Pancreas (tissue), 10 donors: ENCODE results near the gene ASIC2. TPM values are rescaled to one million over a fixed set of nuclear protein-coding genes. Genes with fewer than 3 reads are reported as not detected.

ENCODE experiments used
- ATAC-seq, 4 donors: fragments of 200-7000 bp; cut with Tn5 transposase; one replicate each; pipeline versions ENCODE4 v1.8.0 to v1.9.1; 2020; ENCODE audit warnings: mild to moderate bottlenecking in 4 of 4, moderate library complexity in 4 of 4
- DNase-seq, 6 donors: peaks; one replicate each; pipeline ENCODE4 v3.0.0-alpha.2; 2020
- FAIRE-seq: peaks from 2 replicates; lab custom pipeline; 2012; peaks lifted over from hg19 to GRCh38; lab: Jason Lieb, UNC
- H3K27ac ChIP-seq, 4 donors: fragments of 200-600 bp; sonication (generic); 1 replicate in 3 of 4; 2 replicates in 1 of 4; pipeline versions ENCODE4 v1.5.0 to v1.8.0; 2020
- H3K27me3 ChIP-seq, 4 donors: fragments of 200-600 bp; one replicate each; pipeline ENCODE4 v1.8.0; 2021
- H3K36me3 ChIP-seq, 3 donors: fragments of 200-600 bp; sonication (generic) in 1 of 3; one replicate each; pipeline versions ENCODE4 v1.5.0 to v1.8.0; 2020 to 2021
- H3K4me1 ChIP-seq, 3 donors: fragments of 200-600 bp; one replicate each; pipeline ENCODE4 v1.8.0; 2021
- H3K4me3 ChIP-seq, 4 donors: fragments of 200-600 bp; sonication (generic) in 2 of 4; one replicate each; pipeline versions ENCODE4 v1.5.0 to v1.8.0; 2020 to 2021
- H3K9me3 ChIP-seq, 4 donors: fragments of 200-600 bp; one replicate each; pipeline ENCODE4 v1.8.0; 2021
- WGBS, 2 donors: extraction: QIAGEN DNeasy Blood & Tissue Kit; methylation state at CpG; one replicate each; pipeline ENCODE4 v1.1.7; 2013; 5-methylcytosine and 5-hydroxymethylcytosine counted together
- intact Hi-C, 3 donors: fragments of 100-400 bp; cut with DNase I; formaldehyde crosslinking; loops; one replicate each; pipeline versions ENCODE4 v1.11.1 to v1.14.2; 2022
- polyA plus RNA-seq, 2 donors: library from polyadenylated mRNA; stranded (reverse); fragments of 200-250 nt; gene quantifications; one replicate each; pipeline ENCODE4 v1.2.3, GENCODE V29; 2013
- total RNA-seq, 6 donors: library from RNA; stranded (reverse); fragmentation: NEBNext Ultra II Directional in 4 of 6; extraction: Animal tissue kit (Norgen Biotek cat#: 25700) in 4 of 6; gene quantifications; one replicate each; pipeline versions ENCODE4 v1.2.1 to v1.2.4, GENCODE V29; 2021 to 2023
- TF ChIP-seq, protein P1 (sequence below), 4 donors: fragments of 200-600 bp; sonication (generic) in 3 of 4; IDR thresholded peaks; one replicate each; pipeline versions ENCODE4 v1.5.0 to v1.8.0; 2021; ENCODE audit warnings: antibody characterized with exemption in 4 of 4
- donor health status: healthy with polysubstance abuse.
- donor health status: DM: no; HTN: no; CAD: no; lungs with moderate emphysema.
- donor health status: DM: no; HTN: no; CAD: no.
- donor health status: control.
- donor health status: control.
- donor health status: Bipolar disorder and iron deficiency.
- donor health status: DM: yes; HTN: yes; CAD: no.
- donor health status: DM: no; HTN: no; CAD: no.
- donor health status: DM: no; HTN: no; CAD: no.
- donor health status: DM: yes; HTN: yes; CAD: no.

The ASIC2 gene
- total and polyA plus RNA-seq, 8 donors, result 0.09 to 0.14 (median 0.09) TPM; not detected in 5

DNA sequence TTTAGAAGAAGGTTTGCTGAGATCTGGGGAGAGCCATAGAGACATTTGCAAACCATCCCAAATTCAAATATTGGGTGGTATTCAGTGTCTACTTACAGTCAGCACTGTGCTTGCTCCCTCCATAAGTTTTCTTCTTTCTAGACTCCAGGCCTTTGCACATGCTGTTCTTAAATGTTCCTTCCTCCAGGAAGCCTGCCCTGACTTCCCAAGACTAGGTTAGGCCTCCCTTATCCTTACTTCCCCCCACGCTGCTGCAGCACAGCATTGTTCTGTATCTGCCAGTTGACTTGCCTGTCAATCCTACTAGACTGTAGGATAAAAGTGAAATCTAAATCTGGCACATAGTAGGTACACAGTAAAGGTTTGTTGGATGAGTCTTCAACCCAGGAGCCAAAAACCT lies 53.4 kb downstream of the ASIC2 start:
- ATAC-seq (no peak), FAIRE-seq (no peak), DNase-seq (no peak)
- intact Hi-C loops, result no loop called here
- H3K27me3 ChIP-seq, result no peaks in the 10 kb centered on the region
- TF ChIP-seq, protein P1, sequence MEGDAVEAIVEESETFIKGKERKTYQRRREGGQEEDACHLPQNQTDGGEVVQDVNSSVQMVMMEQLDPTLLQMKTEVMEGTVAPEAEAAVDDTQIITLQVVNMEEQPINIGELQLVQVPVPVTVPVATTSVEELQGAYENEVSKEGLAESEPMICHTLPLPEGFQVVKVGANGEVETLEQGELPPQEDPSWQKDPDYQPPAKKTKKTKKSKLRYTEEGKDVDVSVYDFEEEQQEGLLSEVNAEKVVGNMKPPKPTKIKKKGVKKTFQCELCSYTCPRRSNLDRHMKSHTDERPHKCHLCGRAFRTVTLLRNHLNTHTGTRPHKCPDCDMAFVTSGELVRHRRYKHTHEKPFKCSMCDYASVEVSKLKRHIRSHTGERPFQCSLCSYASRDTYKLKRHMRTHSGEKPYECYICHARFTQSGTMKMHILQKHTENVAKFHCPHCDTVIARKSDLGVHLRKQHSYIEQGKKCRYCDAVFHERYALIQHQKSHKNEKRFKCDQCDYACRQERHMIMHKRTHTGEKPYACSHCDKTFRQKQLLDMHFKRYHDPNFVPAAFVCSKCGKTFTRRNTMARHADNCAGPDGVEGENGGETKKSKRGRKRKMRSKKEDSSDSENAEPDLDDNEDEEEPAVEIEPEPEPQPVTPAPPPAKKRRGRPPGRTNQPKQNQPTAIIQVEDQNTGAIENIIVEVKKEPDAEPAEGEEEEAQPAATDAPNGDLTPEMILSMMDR (IDR thresholded peaks at IDR 0.05), result no peak
- no peaks in the 10 kb centered on the region for H3K9me3 ChIP-seq
- 72 to 81% methylated on average over 1 of the region's 1 CpG for WGBS, 2 donors
- peaks cover 0 to 1% (median 0%) of the 10 kb centered on the region in 3 donors for H3K4me1 ChIP-seq
- H3K36me3 ChIP-seq, result no peaks in the 10 kb centered on the region
- H3K4me3 ChIP-seq, result no peak overlapping the region
- H3K27ac ChIP-seq, result no peak overlapping the region

DNA sequence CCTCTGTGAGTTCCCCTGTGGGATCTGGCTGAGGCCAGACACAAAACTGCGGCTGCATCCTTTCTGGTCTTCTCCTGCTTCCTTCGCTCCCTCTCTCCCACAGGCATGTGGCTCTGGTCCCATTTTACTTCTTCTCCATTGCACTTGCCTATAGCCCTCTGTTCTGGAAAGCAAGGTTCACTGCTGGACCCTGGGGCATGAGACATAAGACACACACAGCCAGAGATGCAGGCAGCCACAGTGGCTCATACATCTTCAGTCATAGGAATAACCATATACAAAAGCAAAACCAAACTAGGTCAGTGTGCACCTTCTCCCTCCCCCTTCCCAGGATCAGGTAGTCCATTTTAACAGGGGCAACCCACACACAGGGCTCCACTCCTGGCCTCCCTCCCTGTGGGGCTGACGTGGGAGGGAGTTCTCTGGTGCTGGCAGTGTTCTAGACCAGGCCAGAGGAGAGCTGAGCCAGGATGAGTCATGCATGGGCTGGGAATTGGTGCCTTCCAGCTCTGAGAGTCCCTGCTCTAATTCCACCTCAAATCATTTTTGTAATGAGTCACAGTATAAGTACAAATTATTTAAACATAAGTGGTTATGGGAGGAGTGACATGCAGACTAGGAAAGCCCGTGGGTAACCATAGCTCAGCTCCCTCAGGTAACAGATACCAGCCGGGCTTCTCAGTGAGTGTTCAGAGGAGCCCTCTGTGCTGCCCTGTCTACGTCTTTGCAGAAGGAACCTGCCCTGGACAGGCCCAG lies 58.0 kb downstream of the ASIC2 start:
- TF ChIP-seq, protein P1 (IDR thresholded peaks at IDR 0.05), result no peak
- ATAC-seq, result peak; percentile 67 to 94 (median 88)
- Histone ChIP-seq H3K4me3 (no peak overlapping the region), H3K27ac (no peak overlapping the region), H3K9me3 (no peaks in the 10 kb centered on the region), H3K4me1 (peaks cover 0 to 9% (median 0%) of the 10 kb centered on the region in 3 donors), H3K36me3 (no peaks in the 10 kb centered on the region), H3K27me3 (no peaks in the 10 kb centered on the region)
- DNase-seq, result peak in 4 of 6 donors; percentile 21 to 67 (median 51)
- intact Hi-C loops, result no loop called here
- WGBS, 2 donors, result 64 to 72% methylated on average over 6 of the region's 6 CpGs
- FAIRE-seq, result no peak

DNA sequence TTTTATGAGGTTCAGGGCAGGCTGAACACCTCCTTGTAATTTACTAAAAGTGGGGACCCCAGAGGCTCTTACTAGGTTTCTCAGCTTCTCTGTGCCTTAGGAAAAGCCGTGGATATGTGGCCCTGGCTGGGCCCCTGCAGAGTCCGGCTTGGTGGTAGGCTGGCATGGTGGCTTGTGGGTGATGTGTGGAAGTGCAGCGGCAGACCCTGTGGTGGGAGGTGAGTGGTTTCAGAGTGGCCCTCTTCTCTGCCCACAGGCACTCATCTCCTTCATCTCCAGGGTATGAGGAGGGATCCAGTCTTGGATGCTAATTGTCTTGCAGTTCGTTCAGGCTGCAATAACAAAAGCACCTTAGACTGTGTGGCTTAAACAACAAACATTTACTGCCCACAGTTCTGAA lies 58.9 kb downstream of the ASIC2 start:
- FAIRE-seq (no peak), DNase-seq (no peak), ATAC-seq (no peak)
- no peak overlapping the region for H3K27ac ChIP-seq
- peaks cover 0 to 14% (median 0%) of the 10 kb centered on the region in 3 donors for H3K4me1 ChIP-seq
- intact Hi-C loops, result no loop called here
- H3K4me3 ChIP-seq, result no peak overlapping the region
- H3K9me3 ChIP-seq, result no peaks in the 10 kb centered on the region
- H3K27me3 ChIP-seq, result no peaks in the 10 kb centered on the region
- WGBS, 2 donors, result 86 to 90% methylated on average over 4 of the region's 4 CpGs
- no peaks in the 10 kb centered on the region for H3K36me3 ChIP-seq
- TF ChIP-seq, protein P1 (IDR thresholded peaks at IDR 0.05), result no peak

DNA sequence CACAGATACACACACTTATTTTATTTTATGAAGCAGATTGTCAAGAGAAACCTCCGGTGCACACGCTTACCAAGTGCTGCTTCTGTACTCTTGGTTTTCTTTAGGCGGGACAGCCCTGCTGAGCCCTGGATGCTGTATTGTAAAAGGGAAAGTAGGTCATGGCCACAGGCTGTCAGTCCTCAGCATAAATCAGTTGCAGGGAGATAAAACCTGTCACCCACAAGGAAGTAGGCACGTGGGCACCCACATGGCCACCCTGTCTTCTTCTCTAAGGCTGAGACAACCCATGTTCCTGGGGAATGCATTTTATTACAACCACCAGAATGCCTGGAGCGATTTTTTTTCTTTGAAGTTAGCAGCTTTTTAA lies 59.3 kb downstream of the ASIC2 start:
- no peak for FAIRE-seq
- DNase-seq, result peak in 1 of 6 donors; percentile 13

More for the DNA sequence above, 59.3 kb downstream of the ASIC2 start:
- peak; percentile 19 to 53 (median 47) for ATAC-seq
- Histone ChIP-seq H3K27me3 (no peaks in the 10 kb centered on the region), H3K36me3 (no peaks in the 10 kb centered on the region), H3K9me3 (no peaks in the 10 kb centered on the region), H3K27ac (no peak overlapping the region), H3K4me1 (peaks cover 0 to 16% (median 0%) of the 10 kb centered on the region in 3 donors), H3K4me3 (no peak overlapping the region)
- WGBS, 2 donors, result 40 to 43% methylated on average over 5 of the region's 5 CpGs
- intact Hi-C loops, result no loop called here
- TF ChIP-seq, protein P1 (IDR thresholded peaks at IDR 0.05), result no peak
